Cardiac fibroblast (primary cell): ENCODE data around the gene MSI2.

Experiments
- DNase-seq, 2 donors: peaks; one replicate each; pipeline versions ENCODE4 v3.0.0 to v3.0.0-alpha.2; 2010; ENCODE audit warnings: low read depth in 2 of 2
- H3K4me3 ChIP-seq, 2 donors: replicated peaks in 1 of 2; 1 replicate in 1 of 2; 2 replicates in 1 of 2; pipeline ENCODE4 v1.5.1; 2011; ENCODE audit warnings: low read depth in 2 of 2, low read length in 2 of 2, mild to moderate bottlenecking in 2 of 2, moderate library complexity in 1 of 2
- CTCF ChIP-seq: IDR thresholded peaks from one replicate; pipeline ENCODE4 v1.5.1; 2011; ENCODE audit warnings: low read depth, mild to moderate bottlenecking, low read length, inconsistent platforms

The MSI2 gene

GRCh38 chr17:57363580-57363979 lies 107.3 kb downstream of the MSI2 start:
- TF ChIP-seq CTCF: no peak
- no peak for DNase-seq
- no peak overlapping the region for H3K4me3 ChIP-seq

GRCh38 chr17:57363998-57364643 lies 107.8 kb downstream of the MSI2 start:
- DNase-seq: no peak
- no peak for TF ChIP-seq CTCF

GRCh38 chr17:57365420-57365819 lies 109.1 kb downstream of the MSI2 start:
- no peak for TF ChIP-seq CTCF
- DNase-seq: peak; percentile 34 to 46
- no peak overlapping the region for H3K4me3 ChIP-seq

More at GRCh38 chr17:57363998-57364643, 107.8 kb downstream of the MSI2 start:
- no peak overlapping the region for H3K4me3 ChIP-seq

GRCh38 chr17:57366177-57366557 lies 109.8 kb downstream of the MSI2 start:
- DNase-seq: no peak
- TF ChIP-seq CTCF: no peak
- no peak overlapping the region for H3K4me3 ChIP-seq

GRCh38 chr17:57366558-57367351 lies 110.4 kb downstream of the MSI2 start:
- DNase-seq: peak in 1 of 2 donors; percentile 20

GRCh38 chr17:57368637-57369336 lies 112.5 kb downstream of the MSI2 start:
- TF ChIP-seq CTCF: no peak
- H3K4me3 ChIP-seq: no peak overlapping the region
- no peak for DNase-seq

More at GRCh38 chr17:57366558-57367351, 110.4 kb downstream of the MSI2 start:
- TF ChIP-seq CTCF: no peak
- no peak overlapping the region for H3K4me3 ChIP-seq
